NCI-H2196 treated with DMSO at 0.1 percent for 48 hours (cell line): ENCODE data around the gene GRIN1.
A peak's percentile ranks its signal among the peaks of the same experiment; 100 is the strongest.

Experiments used
- DNase-seq: peaks from one replicate; lab custom pipeline; 2025; ENCODE audit not compliant: unreplicated experiment; lab: John Stamatoyannopoulos, UW

The GRIN1 gene

DNA sequence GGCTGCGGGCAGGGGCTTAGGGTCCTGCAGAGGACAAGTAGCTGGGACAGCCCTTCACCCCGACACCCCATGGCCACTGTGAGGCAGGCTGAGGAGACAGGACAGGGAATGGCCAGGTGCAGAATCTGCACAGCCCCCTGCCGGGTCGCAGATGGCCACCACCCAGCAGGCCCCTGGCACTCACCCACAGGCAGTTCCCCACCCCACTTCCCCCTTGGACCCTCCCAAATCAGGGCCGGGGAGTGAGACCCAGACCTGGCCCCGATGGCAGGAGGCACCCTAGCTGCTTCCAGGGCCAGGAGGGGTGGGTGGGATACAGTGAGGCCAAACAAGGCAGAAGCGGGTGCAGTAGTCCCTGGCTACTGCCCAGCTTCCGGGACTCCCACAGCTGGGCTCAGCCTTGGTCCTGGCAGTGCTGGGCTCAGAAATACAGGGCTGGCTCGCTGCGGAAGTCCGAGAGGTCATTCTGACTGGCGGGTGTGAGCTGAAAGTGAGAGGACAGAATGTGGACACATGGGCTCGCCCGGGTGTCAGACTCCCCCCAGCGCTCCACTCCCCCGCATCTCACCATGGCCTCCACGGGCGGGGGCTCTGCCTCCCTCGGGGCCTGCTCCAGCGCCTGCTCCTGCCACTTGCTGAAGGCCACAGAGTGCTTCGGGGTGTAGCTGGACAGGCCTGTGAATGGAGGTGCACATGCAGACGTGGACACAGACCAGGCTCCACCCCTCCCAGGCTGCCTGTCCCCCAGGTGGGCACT is 52.9 kb downstream of the GRIN1 start:
- DNase-seq, result no peak

- no peak for DNase-seq
Observed at GRCh38 chr9:137192448-137192780, 53.5 kb downstream of the GRIN1 start.

- no peak for DNase-seq
Observed at GRCh38 chr9:137192859-137193258, 53.9 kb downstream of the GRIN1 start.

DNA sequence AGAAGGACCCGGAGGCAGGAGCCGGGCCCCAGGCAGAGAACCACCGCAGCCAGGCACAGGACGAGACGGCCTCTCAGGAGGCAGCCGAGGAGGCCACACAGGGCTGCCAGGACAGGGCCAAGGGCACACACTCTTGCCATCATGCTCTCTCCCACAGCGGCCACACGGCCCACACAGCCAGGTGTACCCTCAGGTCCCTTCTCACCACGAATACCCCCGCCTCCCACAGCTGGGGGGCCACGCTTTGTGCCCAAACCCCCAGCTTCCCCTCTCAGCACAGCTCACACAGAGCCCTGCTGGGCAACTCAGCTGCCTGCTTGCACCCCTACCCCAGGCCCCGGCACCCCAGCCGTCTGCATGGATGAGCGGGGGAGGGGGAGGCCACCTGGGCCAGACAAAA is 54.8 kb downstream of the GRIN1 start:
- no peak for DNase-seq

DNA sequence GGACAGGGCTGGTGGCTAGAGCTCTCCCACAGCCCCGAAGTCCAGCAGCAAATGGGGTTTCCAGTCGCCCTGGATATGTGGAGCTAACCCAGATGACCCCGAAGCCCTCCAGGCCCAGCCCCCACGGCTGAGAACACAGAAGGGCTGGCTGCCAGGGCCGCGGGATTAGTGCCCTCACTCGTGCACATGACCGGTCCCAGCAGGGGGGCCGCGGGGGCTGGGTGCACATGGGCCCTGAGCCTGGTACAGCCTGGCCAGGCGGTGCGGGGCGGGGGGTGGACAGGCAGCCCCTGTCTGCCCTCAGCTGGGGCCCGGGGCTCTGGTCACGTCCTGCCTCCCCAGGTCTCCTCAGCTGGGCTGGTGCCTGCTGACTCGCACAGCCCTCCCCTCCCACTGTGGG is 55.4 kb downstream of the GRIN1 start:
- DNase-seq, result no peak

- peak; percentile 66 for DNase-seq
Observed at GRCh38 chr9:137194909-137195308, 56.0 kb downstream of the GRIN1 start.

DNA sequence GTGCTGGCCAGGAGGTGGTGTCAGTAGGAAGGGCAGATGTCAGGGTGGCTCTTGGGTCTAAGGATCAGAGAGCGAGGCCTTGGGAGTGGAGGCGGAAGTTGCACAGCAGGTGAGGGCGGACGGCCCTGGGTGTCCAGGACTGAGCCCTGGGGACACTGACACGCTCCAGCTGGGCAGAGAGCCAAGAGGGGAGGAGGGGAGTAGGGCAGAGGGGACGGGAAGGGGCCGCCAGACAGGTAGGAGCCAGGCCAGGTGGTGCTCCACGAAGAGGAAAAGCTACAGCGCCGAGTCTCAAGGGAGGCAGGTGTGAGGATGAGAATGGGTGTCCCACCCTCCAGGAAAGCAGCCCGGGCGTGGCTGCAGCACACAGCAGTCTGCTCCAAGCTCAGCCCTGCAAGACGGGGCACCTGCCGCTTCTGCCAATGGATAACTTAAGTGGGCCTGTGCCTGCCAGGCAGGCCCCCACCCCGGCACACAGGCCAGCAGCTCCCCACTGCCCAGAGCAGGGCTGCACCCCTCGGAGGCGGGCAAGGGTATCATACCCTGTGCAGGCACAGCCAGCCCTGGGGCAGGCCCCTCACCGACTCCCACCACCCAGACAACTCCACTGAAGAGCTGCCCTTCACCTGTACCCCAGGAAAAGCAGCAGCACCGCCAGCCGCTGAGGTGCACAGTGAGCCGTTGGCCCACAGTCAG is 56.7 kb downstream of the GRIN1 start:
- peak; percentile 84 for DNase-seq

GRCh38 chr9:137198051-137198901 is 59.3 kb downstream of the GRIN1 start:
- no peak for DNase-seq

DNA sequence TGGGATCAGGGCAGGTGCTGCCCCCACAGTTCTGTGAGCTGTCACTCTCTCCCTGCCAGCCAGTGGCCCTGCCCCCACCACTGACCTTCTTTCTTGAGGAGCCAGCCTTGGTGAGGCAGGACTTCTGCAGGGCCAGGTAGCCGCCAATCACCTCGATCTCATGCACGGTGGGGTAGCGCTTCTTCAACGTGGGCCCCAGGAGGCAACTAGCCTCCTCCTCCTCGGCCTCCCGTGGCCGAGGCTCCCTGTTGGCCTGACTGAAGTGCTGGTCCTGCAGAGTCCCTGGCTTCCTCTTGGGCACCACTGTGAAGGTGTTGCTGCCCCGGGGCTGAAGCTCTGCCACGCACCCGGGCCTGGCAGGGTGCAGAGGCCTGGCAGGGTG is 59.9 kb downstream of the GRIN1 start:
- no peak for DNase-seq

- DNase-seq, result no peak
Observed at GRCh38 chr9:137199411-137200121, 60.6 kb downstream of the GRIN1 start.

GRCh38 chr9:137200311-137201204 is 61.6 kb downstream of the GRIN1 start, which contains the start of gene TPRN:
TSS of gene TPRN (minus strand) at chr9:137200741. CDS start at chr9:137200711, 30 bp downstream.
- peak; percentile 98 for DNase-seq

DNA sequence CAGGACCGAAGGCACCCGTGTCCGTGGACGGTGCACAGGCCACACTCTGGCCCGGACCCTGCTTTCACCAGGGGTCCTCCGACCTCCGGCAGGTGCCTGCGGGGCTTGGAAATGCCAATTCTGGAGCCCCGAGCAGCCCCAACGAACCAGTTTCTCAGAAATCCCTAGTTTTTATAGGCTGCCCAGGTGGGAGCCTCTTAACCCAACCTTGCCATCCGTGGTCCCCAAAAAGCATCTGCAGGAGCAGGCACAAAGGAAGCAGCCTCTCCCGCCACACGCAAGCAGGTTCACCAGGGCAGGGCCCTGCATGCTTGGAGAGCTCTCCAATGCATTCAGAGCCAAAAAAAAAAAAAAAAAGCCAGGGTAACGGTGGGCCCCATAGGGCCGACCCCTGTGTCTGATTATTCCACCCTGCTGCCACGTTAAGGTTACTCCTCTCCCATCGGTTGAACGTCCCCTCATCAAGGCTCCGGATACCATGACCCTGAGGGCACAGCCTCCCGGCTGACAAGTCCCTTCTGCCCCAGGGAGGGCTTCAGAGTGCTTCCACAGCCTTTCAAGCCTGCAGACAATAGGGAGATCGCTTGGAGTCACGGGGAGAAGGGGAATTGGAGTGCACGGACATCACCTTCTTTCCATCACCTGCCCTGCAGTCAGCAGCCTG is 62.4 kb downstream of the GRIN1 start:
- no peak for DNase-seq

GRCh38 chr9:137202966-137203365 is 64.0 kb downstream of the GRIN1 start:
- no peak for DNase-seq

DNA sequence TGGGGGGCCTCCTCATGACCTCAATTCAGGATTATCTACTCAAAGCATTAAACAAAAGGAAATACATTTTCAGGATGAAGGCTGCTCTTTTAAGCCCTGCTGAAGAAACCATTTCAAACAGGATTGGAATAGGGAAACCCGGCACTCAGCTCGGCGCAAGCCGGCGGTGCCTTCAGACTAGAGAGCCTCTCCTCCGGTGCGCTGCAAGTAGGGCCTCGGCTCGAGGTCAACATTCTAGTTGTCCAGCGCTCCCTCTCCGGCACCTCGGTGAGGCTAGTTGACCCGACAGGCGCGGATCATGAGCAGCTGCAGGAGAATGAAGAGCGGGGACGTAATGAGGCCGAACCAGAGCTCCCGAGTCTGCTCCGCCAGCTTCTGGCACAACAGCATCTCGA is 65.8 kb downstream of the GRIN1 start:
- no peak for DNase-seq

DNA sequence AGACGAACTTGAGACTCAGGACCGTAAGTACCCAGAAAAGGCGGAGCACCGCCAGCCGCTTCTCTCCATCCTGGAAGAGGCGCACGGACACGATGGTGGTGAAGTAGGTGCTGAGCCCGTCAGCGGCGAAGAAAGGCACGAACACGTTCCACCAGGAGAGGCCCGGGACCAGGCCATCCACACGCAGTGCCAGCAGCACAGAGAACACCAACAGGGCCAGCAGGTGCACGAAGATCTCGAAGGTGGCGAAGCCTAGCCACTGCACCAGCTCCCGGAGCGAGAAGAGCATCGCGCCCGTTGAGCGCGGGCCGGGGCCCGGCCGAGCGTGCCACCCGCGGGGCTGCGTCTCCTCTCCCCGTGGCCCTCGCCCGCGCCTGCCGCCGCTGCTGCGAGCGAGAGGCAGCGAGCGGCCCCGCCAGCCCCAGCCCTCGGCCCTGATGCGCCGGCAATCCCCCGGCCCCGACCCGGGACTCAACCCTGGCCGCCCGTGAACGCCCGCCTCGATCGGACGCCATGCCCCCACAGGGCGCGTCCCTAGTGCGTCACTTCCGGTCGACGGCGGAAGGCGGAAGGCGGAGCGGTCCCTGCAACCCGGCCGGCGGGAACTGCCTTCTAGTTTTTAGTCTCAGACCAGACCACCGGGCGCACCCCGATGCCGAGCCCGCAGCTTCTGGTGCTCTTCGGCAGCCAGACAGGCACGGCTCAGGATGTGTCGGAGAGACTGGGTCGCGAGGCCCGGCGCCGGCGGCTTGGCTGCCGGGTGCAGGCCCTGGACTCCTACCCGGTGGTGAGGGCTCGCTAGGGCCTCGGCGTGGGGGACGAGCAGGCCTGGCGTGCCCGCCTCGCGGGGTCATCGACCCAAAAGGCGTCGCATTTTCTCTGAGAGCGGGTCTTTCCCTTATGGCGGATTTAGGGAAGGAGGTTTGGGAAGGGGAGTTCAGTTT is 66.4 kb downstream of the GRIN1 start, which contains the start of the genes NDOR1 and TMEM203:
Gene NDOR1, plus strand, starts transcription at position 575 of the 944 bp plus-strand sequence. Its CDS starts 78 bp downstream, at position 653.
Gene TMEM203, minus strand, starts transcription at position 523 of the 944 bp plus-strand sequence. Its CDS starts 234 bp downstream, at position 289.
- DNase-seq, result peak; percentile 58

GRCh38 chr9:137206602-137207001 is 67.6 kb downstream of the GRIN1 start:
- no peak for DNase-seq

- no peak for DNase-seq
Observed at GRCh38 chr9:137211532-137211931, 72.6 kb downstream of the GRIN1 start.

GRCh38 chr9:137212520-137212919 is 73.6 kb downstream of the GRIN1 start:
- no peak for DNase-seq
